GM12878 (cell line): ENCODE data around the gene PTPRH. TPM values are rescaled to one million over a fixed set of nuclear protein-coding genes. Genes with fewer than 3 reads are reported as not detected.

ENCODE experiments used
- BRCA1 ChIP-seq: IDR thresholded peaks from 2 replicates; pipeline ENCODE4 v1.6.1; 2011; ENCODE audit warnings: low read depth, low read length, improper control_type of control experiment
- CHD1 ChIP-seq: IDR thresholded peaks from 2 replicates; pipeline ENCODE4 v1.6.1; 2012; ENCODE audit warnings: low read depth, low read length, improper control_type of control experiment
- EED ChIP-seq: sonication (generic); IDR thresholded peaks from 2 replicates; pipeline ENCODE4 v1.6.1; 2016; ENCODE audit warnings: antibody characterized with exemption, low read depth
- FOS ChIP-seq: IDR thresholded peaks from 3 replicates; pipeline ENCODE4 v1.6.1; 2011; ENCODE audit warnings: borderline replicate concordance; ENCODE audit not compliant: insufficient read length; ENCODE audit errors: extremely low read depth
- FOXK2 ChIP-seq: fragments of 450-650 bp; IDR thresholded peaks from 2 replicates; pipeline ENCODE4 v1.6.1; 2017; ENCODE audit warnings: mild to moderate bottlenecking, moderate library complexity
- FOXM1 ChIP-seq: IDR thresholded peaks from 2 replicates; pipeline ENCODE4 v1.6.1; 2012; ENCODE audit warnings: low read depth, mild to moderate bottlenecking, inconsistent platforms, low read length, moderate library complexity
- PML ChIP-seq: IDR thresholded peaks from 2 replicates; pipeline ENCODE4 v1.6.1; 2012; ENCODE audit warnings: low read length, inconsistent platforms
- RELA ChIP-seq: fragments of 450-650 bp; IDR thresholded peaks from 2 replicates; pipeline ENCODE4 v1.8.0; 2014; ENCODE audit warnings: borderline replicate concordance; ENCODE audit not compliant: partially characterized antibody
- SRF ChIP-seq, 2 experiments: IDR thresholded peaks; 2 replicates each; pipeline ENCODE4 v1.6.1; 2011; ENCODE audit warnings: low read depth in 2 of 2, low read length in 2 of 2, mild to moderate bottlenecking in 1 of 2, moderate library complexity in 1 of 2
- WRNIP1 ChIP-seq: IDR thresholded peaks from 2 replicates; pipeline ENCODE4 v1.6.1; 2011; ENCODE audit warnings: low read depth, low read length, improper control_type of control experiment, borderline replicate concordance
- YBX1 ChIP-seq: fragments of 450-650 bp; IDR thresholded peaks from 2 replicates; pipeline ENCODE4 v1.6.1; 2016; ENCODE audit warnings: antibody characterized with exemption
- ZNF24 ChIP-seq: fragments of 450-650 bp; IDR thresholded peaks from 2 replicates; pipeline ENCODE4 v1.6.1; 2017; ENCODE audit warnings: antibody characterized with exemption, mild to moderate bottlenecking
- polyA plus RNA-seq, 11 experiments: library from polyadenylated mRNA; depleted of rRNA in 4 of 11; unstranded in 6 of 11; stranded (reverse) in 5 of 11; fragments of >200 nt; fragmentation: Nextera tagmentation in 4 of 11; fragmentation: Illumina TruSeq in 1 of 11; extraction: Ambion mirVana in 4 of 11; extraction: Trizol in 1 of 11; gene quantifications; 1 replicate in 1 of 11; 2 replicates in 10 of 11; pipeline versions ENCODE4 v1.2.1 to v1.2.3, GENCODE V29; 2011 to 2016; ENCODE audit warnings: inconsistent platforms in 2 of 11, missing spikeins in 2 of 11, low read depth in 1 of 11
- total RNA-seq, 4 experiments: library from RNA; depleted of rRNA in 3 of 4; stranded (reverse); fragments of >200 nt in 3 of 4; fragmentation: Illumina TruSeq in 1 of 4; extraction: Trizol in 1 of 4; gene quantifications; 2 replicates each; pipeline versions ENCODE4 v1.2.1 to v1.2.3, GENCODE V29; 2013 to 2021
- TF ChIP-seq, protein P1 (sequence below): fragments of 450-650 bp; IDR thresholded peaks from 2 replicates; pipeline ENCODE4 v1.6.1; 2017; ENCODE audit warnings: mild to moderate bottlenecking, moderate library complexity
- TF ChIP-seq, protein P2 (sequence below): IDR thresholded peaks from 2 replicates; pipeline ENCODE4 v1.6.1; 2011; ENCODE audit warnings: low read depth, low read length, improper control_type of control experiment, borderline replicate concordance
- TF ChIP-seq, protein P3 (sequence below): IDR thresholded peaks from 2 replicates; pipeline ENCODE4 v1.6.1; 2012; ENCODE audit warnings: improper control_type of control experiment, low read depth, low read length; ENCODE audit not compliant: insufficient replicate concordance
- TF ChIP-seq, protein P4 (sequence below): IDR thresholded peaks from 2 replicates; pipeline ENCODE4 v1.6.1; 2011; ENCODE audit warnings: borderline replicate concordance, low read depth, mild to moderate bottlenecking, moderate library complexity, mixed read lengths, low read length; ENCODE audit not compliant: insufficient read depth; ENCODE audit errors: extremely low read length

PTPRH gene
- total and polyA plus RNA-seq, 10 of the 15 experiments (the other 5 are each of a cell fraction or from before 2014, with no cell fraction given): 0.08 TPM; not detected in 9

DNA sequence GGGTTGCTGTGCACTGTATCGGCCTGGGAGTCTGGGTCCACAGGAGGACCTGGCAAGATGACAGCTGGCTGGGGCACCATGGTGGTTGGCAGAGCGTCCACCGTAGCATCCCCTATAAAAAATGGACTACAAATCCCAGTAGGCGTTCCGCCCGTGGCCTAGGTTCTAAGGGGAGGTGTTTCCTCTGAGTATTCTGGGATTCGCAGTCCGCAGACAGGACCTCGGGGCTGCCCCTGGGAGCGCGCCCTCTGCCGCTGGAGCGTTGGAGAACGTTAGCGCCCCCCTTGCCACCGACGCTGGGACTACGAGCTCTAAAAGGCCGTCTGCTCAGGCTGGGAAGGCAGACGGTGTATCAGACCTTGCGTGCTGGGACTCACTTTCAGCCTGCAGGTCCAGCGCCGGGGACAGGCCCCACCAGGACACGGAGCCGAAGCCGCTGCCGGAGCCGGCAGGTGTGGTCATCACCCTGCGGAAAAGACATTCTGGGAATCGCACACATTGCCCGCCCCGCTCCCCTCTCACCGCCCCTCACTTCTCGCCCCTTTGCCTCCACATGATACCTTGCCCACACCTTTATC, 43.3 kb downstream of the PTPRH start (continued):
- TF ChIP-seq, protein P1, sequence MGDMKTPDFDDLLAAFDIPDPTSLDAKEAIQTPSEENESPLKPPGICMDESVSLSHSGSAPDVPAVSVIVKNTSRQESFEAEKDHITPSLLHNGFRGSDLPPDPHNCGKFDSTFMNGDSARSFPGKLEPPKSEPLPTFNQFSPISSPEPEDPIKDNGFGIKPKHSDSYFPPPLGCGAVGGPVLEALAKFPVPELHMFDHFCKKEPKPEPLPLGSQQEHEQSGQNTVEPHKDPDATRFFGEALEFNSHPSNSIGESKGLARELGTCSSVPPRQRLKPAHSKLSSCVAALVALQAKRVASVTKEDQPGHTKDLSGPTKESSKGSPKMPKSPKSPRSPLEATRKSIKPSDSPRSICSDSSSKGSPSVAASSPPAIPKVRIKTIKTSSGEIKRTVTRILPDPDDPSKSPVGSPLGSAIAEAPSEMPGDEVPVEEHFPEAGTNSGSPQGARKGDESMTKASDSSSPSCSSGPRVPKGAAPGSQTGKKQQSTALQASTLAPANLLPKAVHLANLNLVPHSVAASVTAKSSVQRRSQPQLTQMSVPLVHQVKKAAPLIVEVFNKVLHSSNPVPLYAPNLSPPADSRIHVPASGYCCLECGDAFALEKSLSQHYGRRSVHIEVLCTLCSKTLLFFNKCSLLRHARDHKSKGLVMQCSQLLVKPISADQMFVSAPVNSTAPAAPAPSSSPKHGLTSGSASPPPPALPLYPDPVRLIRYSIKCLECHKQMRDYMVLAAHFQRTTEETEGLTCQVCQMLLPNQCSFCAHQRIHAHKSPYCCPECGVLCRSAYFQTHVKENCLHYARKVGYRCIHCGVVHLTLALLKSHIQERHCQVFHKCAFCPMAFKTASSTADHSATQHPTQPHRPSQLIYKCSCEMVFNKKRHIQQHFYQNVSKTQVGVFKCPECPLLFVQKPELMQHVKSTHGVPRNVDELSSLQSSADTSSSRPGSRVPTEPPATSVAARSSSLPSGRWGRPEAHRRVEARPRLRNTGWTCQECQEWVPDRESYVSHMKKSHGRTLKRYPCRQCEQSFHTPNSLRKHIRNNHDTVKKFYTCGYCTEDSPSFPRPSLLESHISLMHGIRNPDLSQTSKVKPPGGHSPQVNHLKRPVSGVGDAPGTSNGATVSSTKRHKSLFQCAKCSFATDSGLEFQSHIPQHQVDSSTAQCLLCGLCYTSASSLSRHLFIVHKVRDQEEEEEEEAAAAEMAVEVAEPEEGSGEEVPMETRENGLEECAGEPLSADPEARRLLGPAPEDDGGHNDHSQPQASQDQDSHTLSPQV: no peak
- TF ChIP-seq, protein P2, sequence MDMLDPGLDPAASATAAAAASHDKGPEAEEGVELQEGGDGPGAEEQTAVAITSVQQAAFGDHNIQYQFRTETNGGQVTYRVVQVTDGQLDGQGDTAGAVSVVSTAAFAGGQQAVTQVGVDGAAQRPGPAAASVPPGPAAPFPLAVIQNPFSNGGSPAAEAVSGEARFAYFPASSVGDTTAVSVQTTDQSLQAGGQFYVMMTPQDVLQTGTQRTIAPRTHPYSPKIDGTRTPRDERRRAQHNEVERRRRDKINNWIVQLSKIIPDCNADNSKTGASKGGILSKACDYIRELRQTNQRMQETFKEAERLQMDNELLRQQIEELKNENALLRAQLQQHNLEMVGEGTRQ: no peak
- TF ChIP-seq, protein P3, sequence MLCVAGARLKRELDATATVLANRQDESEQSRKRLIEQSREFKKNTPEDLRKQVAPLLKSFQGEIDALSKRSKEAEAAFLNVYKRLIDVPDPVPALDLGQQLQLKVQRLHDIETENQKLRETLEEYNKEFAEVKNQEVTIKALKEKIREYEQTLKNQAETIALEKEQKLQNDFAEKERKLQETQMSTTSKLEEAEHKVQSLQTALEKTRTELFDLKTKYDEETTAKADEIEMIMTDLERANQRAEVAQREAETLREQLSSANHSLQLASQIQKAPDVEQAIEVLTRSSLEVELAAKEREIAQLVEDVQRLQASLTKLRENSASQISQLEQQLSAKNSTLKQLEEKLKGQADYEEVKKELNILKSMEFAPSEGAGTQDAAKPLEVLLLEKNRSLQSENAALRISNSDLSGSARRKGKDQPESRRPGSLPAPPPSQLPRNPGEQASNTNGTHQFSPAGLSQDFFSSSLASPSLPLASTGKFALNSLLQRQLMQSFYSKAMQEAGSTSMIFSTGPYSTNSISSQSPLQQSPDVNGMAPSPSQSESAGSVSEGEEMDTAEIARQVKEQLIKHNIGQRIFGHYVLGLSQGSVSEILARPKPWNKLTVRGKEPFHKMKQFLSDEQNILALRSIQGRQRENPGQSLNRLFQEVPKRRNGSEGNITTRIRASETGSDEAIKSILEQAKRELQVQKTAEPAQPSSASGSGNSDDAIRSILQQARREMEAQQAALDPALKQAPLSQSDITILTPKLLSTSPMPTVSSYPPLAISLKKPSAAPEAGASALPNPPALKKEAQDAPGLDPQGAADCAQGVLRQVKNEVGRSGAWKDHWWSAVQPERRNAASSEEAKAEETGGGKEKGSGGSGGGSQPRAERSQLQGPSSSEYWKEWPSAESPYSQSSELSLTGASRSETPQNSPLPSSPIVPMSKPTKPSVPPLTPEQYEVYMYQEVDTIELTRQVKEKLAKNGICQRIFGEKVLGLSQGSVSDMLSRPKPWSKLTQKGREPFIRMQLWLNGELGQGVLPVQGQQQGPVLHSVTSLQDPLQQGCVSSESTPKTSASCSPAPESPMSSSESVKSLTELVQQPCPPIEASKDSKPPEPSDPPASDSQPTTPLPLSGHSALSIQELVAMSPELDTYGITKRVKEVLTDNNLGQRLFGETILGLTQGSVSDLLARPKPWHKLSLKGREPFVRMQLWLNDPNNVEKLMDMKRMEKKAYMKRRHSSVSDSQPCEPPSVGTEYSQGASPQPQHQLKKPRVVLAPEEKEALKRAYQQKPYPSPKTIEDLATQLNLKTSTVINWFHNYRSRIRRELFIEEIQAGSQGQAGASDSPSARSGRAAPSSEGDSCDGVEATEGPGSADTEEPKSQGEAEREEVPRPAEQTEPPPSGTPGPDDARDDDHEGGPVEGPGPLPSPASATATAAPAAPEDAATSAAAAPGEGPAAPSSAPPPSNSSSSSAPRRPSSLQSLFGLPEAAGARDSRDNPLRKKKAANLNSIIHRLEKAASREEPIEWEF: no peak
- TF ChIP-seq, protein P4, sequence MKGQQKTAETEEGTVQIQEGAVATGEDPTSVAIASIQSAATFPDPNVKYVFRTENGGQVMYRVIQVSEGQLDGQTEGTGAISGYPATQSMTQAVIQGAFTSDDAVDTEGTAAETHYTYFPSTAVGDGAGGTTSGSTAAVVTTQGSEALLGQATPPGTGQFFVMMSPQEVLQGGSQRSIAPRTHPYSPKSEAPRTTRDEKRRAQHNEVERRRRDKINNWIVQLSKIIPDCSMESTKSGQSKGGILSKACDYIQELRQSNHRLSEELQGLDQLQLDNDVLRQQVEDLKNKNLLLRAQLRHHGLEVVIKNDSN: peak; percentile 3
- TF ChIP-seq RELA (no peak), FOXK2 (no peak), EED (no peak), WRNIP1 (no peak), SRF (IDR thresholded peaks at IDR 0.05; ENCODE audit: low read depth in 2 of 2, low read length in 2 of 2) (no peak), ZNF24 (no peak), CHD1 (no peak), PML (no peak), BRCA1 (no peak), FOS (no peak), FOXM1 (no peak), YBX1 (no peak)
